T-cell (primary cell): ENCODE data around the gene MTOR. TPM values are rescaled to one million over a fixed set of nuclear protein-coding genes. Genes with fewer than 3 reads are reported as not detected.
"Not testable (repeated sequence)": the region's sequence is repeated elsewhere in the genome, so short reads cannot be mapped to it uniquely, and the experiment has no call there.

Experiments
- ATAC-seq, 4 experiments: fragments of 200-7000 bp in 3 of 4; fragments of 150-1000 bp in 1 of 4; cut with Tn5 transposase; replicated peaks in 1 of 4; 1 replicate in 3 of 4; 2 replicates in 1 of 4; pipeline ENCODE4 v1.10.0; 2021; ENCODE audit warnings: moderate library complexity in 3 of 4, mild to moderate bottlenecking in 2 of 4, moderate number of reproducible peaks in 1 of 4
- CTCF ChIA-PET, 2 donors: fragments of 300-600 bp; sonication (Branson Sonifier 250); formaldehyde crosslinking; loops; one replicate each; lab custom pipeline; 2022; ENCODE audit warnings: antibody characterized with exemption in 2 of 2; lab: Charles Lee
- POLR2A ChIA-PET, 2 donors: fragments of 300-600 bp; sonication (Branson Sonifier 250); formaldehyde crosslinking; loops; one replicate each; lab custom pipeline; 2022; ENCODE audit warnings: antibody characterized with exemption in 2 of 2; lab: Charles Lee
- DNase-seq, 35 experiments: peaks; one replicate each; pipeline versions ENCODE4 v3.0.0 to v3.0.0-alpha.2; 2013 to 2023
- H3K27ac ChIP-seq: one replicate; pipeline ENCODE4 v1.5.1; 2013; ENCODE audit warnings: low read length
- H3K27me3 ChIP-seq, 2 experiments: replicated peaks in 1 of 2; 1 replicate in 1 of 2; 2 replicates in 1 of 2; pipeline versions ENCODE4 v1.6.1 to v1.7.0; 2013; ENCODE audit warnings: low read length in 1 of 2, mixed read lengths in 1 of 2; ENCODE audit not compliant: control insufficient read depth in 2 of 2, insufficient read depth in 2 of 2; ENCODE audit errors: extremely low read depth in 1 of 2
- H3K36me3 ChIP-seq, 2 donors: 1 replicate in 1 of 2; 2 replicates in 1 of 2; pipeline versions ENCODE4 v1.6.1 to v1.7.0; 2013; ENCODE audit warnings: low read length in 1 of 2; ENCODE audit not compliant: control insufficient read depth in 2 of 2, insufficient read depth in 1 of 2; ENCODE audit errors: extremely low read depth in 1 of 2
- H3K4me1 ChIP-seq, 2 experiments: 1 replicate in 1 of 2; 2 replicates in 1 of 2; pipeline versions ENCODE4 v1.6.1 to v1.7.0; 2013; ENCODE audit warnings: low read length in 2 of 2, mixed read lengths in 1 of 2; ENCODE audit not compliant: insufficient read depth in 2 of 2, control insufficient read depth in 1 of 2; ENCODE audit errors: extremely low read depth in 1 of 2
- H3K4me3 ChIP-seq, 2 donors: 1 replicate in 1 of 2; 2 replicates in 1 of 2; pipeline versions ENCODE4 v1.5.1 to v1.7.0; 2013; ENCODE audit warnings: mild to moderate bottlenecking in 2 of 2, low read length in 1 of 2, moderate library complexity in 1 of 2; ENCODE audit not compliant: control insufficient read depth in 1 of 2; ENCODE audit errors: extremely low read depth in 1 of 2
- H3K9me3 ChIP-seq: 2 replicates; pipeline ENCODE4 v1.7.0; 2013
- H3K27ac Mint-ChIP-seq, 2 donors: one replicate each; pipeline ENCODE4 v1.8.0; 2020 to 2021; ENCODE audit warnings: mild to moderate bottlenecking in 2 of 2, mixed read lengths in 2 of 2
- H3K27me3 Mint-ChIP-seq, 2 donors: one replicate each; pipeline ENCODE4 v1.8.0; 2021 to 2022; ENCODE audit warnings: mixed read lengths in 2 of 2
- H3K36me3 Mint-ChIP-seq: one replicate; pipeline ENCODE4 v1.8.0; 2021; ENCODE audit warnings: mixed read lengths
- H3K4me1 Mint-ChIP-seq, 3 donors: one replicate each; pipeline ENCODE4 v1.8.0; 2020 to 2022; ENCODE audit warnings: mixed read lengths in 3 of 3, mild to moderate bottlenecking in 1 of 3
- H3K4me3 Mint-ChIP-seq, 3 donors: one replicate each; pipeline ENCODE4 v1.8.0; 2020 to 2022; ENCODE audit warnings: mild to moderate bottlenecking in 3 of 3, mixed read lengths in 3 of 3, moderate library complexity in 3 of 3
- H3K9me3 Mint-ChIP-seq, 3 donors: one replicate each; pipeline ENCODE4 v1.8.0; 2020 to 2022; ENCODE audit warnings: mixed read lengths in 3 of 3
- WGBS: methylation state at CpG from one replicate; pipeline ENCODE4 v1.1.5; 2013; ENCODE audit warnings: missing lambda C conversion rate; ENCODE audit not compliant: insufficient coverage; 5-methylcytosine and 5-hydroxymethylcytosine counted together
- total RNA-seq, 35 experiments: library from RNA in 6 of 35; stranded (reverse) in 6 of 35; fragments of 120-200 nt in 1 of 35; gene quantifications; one replicate each; pipeline versions ENCODE4 v1.2.1 to v1.2.4 and lab custom pipeline; 2013 to 2026

Gene MTOR
- total RNA-seq, 5 donors from 2014 or later (not counting 1 experiment from before 2014, with no cell fraction given) = 41.7 to 45.1 (median 43.6) TPM

- Histone ChIP-seq H3K27me3 (no peaks in the 10 kb centered on the region), H3K4me1 (no peaks in the 10 kb centered on the region), H3K4me3 (no peak overlapping the region), H3K36me3 (peaks cover 13 to 81% of the 10 kb centered on the region in 2 donors), H3K9me3 (no peaks in the 10 kb centered on the region), H3K27ac (no peak overlapping the region)
- no peaks in the 10 kb centered on the region for H3K27me3 Mint-ChIP-seq
- no peak for ATAC-seq
- no peak for DNase-seq
- CTCF ChIA-PET = no interaction called here
- peaks cover 54% of the 10 kb centered on the region for H3K36me3 Mint-ChIP-seq
- peak overlapping the region in 1 of 2 donors; percentile 28 for H3K27ac Mint-ChIP-seq
- H3K4me1 Mint-ChIP-seq = no peaks in the 10 kb centered on the region
- POLR2A ChIA-PET = interaction anchor here in 1 of 2 donors (0.6 kb wide), 1 partner anchor 19 kb away, joined by 3 read pairs; no protein-coding TSS in a partner anchor
- 100% methylated on average over 2 of the region's 2 CpGs for WGBS
- H3K9me3 Mint-ChIP-seq = no peaks in the 10 kb centered on the region
- no peak overlapping the region for H3K4me3 Mint-ChIP-seq
Measured at GRCh38 chr1:11078631-11079030, 183.7 kb downstream of the MTOR start.

- not testable (repeated sequence) for DNase-seq, ATAC-seq
- WGBS = no CpG with 5 or more reads among the region's 7 CpGs
Measured at GRCh38 chr1:11073398-11073797, 189.0 kb downstream of the MTOR start.

GRCh38 chr1:11072216-11072917, 190.0 kb downstream of the MTOR start:
- H3K27me3 ChIP-seq = no peaks in the 10 kb centered on the region
- peaks cover 63% of the 10 kb centered on the region for H3K36me3 Mint-ChIP-seq
- no peak for ATAC-seq
- H3K9me3 ChIP-seq = no peaks in the 10 kb centered on the region
- H3K9me3 Mint-ChIP-seq = no peaks in the 10 kb centered on the region
- no peaks in the 10 kb centered on the region for H3K4me1 Mint-ChIP-seq
- no peak overlapping the region for H3K27ac Mint-ChIP-seq
- WGBS = 70% methylated on average over 9 of the region's 13 CpGs
- CTCF ChIA-PET = no interaction called here
- H3K36me3 ChIP-seq = peaks cover 31 to 91% of the 10 kb centered on the region in 2 donors
- H3K27ac ChIP-seq = no peak overlapping the region
- no peak overlapping the region for H3K4me3 Mint-ChIP-seq
- POLR2A ChIA-PET = no interaction called here
- DNase-seq = no peak
- H3K4me3 ChIP-seq = no peak overlapping the region
- no peaks in the 10 kb centered on the region for H3K4me1 ChIP-seq
- H3K27me3 Mint-ChIP-seq = no peaks in the 10 kb centered on the region

More at GRCh38 chr1:11073398-11073797, 189.0 kb downstream of the MTOR start:
- H3K27ac Mint-ChIP-seq, H3K27me3 Mint-ChIP-seq, H3K9me3 Mint-ChIP-seq, POLR2A ChIA-PET, H3K4me1 ChIP-seq, H3K27ac ChIP-seq, H3K27me3 ChIP-seq, H3K4me3 ChIP-seq, CTCF ChIA-PET, H3K4me1 Mint-ChIP-seq, H3K9me3 ChIP-seq, H3K4me3 Mint-ChIP-seq: not testable (repeated sequence)
- H3K36me3 ChIP-seq = peaks cover 28 to 89% of the 10 kb centered on the region in 2 donors
- peaks cover 60% of the 10 kb centered on the region for H3K36me3 Mint-ChIP-seq

GRCh38 chr1:11071463-11072215, 190.7 kb downstream of the MTOR start:
- no peaks in the 10 kb centered on the region for H3K27me3 ChIP-seq
- Mint-ChIP-seq H3K4me1 (no peaks in the 10 kb centered on the region), H3K9me3 (no peaks in the 10 kb centered on the region), H3K27ac (peak overlapping the region in 1 of 2 donors; percentile 52), H3K27me3 (no peaks in the 10 kb centered on the region), H3K4me3 (no peak overlapping the region), H3K36me3 (peaks cover 59% of the 10 kb centered on the region)
- H3K9me3 ChIP-seq = no peaks in the 10 kb centered on the region
- H3K36me3 ChIP-seq = peaks cover 29 to 87% of the 10 kb centered on the region in 2 donors
- no peak overlapping the region for H3K4me3 ChIP-seq
- ChIA-PET CTCF (no interaction called here), POLR2A (no interaction called here)
- no peak overlapping the region for H3K27ac ChIP-seq
- no peaks in the 10 kb centered on the region for H3K4me1 ChIP-seq
- DNase-seq (no peak), ATAC-seq (no peak)
- WGBS = 92% methylated on average over 14 of the region's 15 CpGs

GRCh38 chr1:11070876-11071275, 191.5 kb downstream of the MTOR start:
- H3K27me3 Mint-ChIP-seq = no peaks in the 10 kb centered on the region
- H3K27ac Mint-ChIP-seq = no peak overlapping the region
- 99% methylated on average over 6 of the region's 11 CpGs for WGBS
- H3K27ac ChIP-seq = no peak overlapping the region
- peaks cover 58% of the 10 kb centered on the region for H3K36me3 Mint-ChIP-seq
- H3K4me1 Mint-ChIP-seq = no peaks in the 10 kb centered on the region
- POLR2A ChIA-PET = interaction anchor here (0.6 to 0.7 kb wide), 2 partner anchors 9 to 10 kb away, joined by 5 to 8 read pairs; no protein-coding TSS in a partner anchor
- CTCF ChIA-PET = no interaction called here
- no peaks in the 10 kb centered on the region for H3K4me1 ChIP-seq
- H3K4me3 Mint-ChIP-seq = no peak overlapping the region
- DNase-seq (no peak), ATAC-seq (no peak)
- no peaks in the 10 kb centered on the region for H3K9me3 Mint-ChIP-seq
- no peaks in the 10 kb centered on the region for H3K9me3 ChIP-seq
- H3K4me3 ChIP-seq = no peak overlapping the region
- peaks cover 29 to 88% of the 10 kb centered on the region in 2 donors for H3K36me3 ChIP-seq
- H3K27me3 ChIP-seq = no peaks in the 10 kb centered on the region

- WGBS = 100% methylated on average over 11 of the region's 17 CpGs
- no peak for DNase-seq
- Histone ChIP-seq H3K4me3 (no peak overlapping the region), H3K9me3 (no peaks in the 10 kb centered on the region), H3K36me3 (peaks cover 24 to 78% of the 10 kb centered on the region in 2 donors), H3K27ac (no peak overlapping the region), H3K27me3 (no peaks in the 10 kb centered on the region), H3K4me1 (no peaks in the 10 kb centered on the region)
- CTCF ChIA-PET = no interaction called here
- Mint-ChIP-seq H3K9me3 (no peaks in the 10 kb centered on the region), H3K27me3 (no peaks in the 10 kb centered on the region), H3K4me3 (no peak overlapping the region), H3K36me3 (peaks cover 61% of the 10 kb centered on the region), H3K4me1 (no peaks in the 10 kb centered on the region), H3K27ac (peak overlapping the region in 1 of 2 donors; percentile 6)
- ATAC-seq = no peak
- POLR2A ChIA-PET = interaction anchor here in 1 of 2 donors (0.9 kb wide), 1 partner anchor 8 kb away, joined by 3 read pairs; no protein-coding TSS in a partner anchor
Measured at GRCh38 chr1:11068600-11069473, 193.5 kb downstream of the MTOR start.
